Body of pancreas (tissue), 4 donors: ENCODE measurements around the gene TARS2. TPM values are rescaled to one million over a fixed set of nuclear protein-coding genes. Genes with fewer than 3 reads are reported as not detected.

ENCODE experiments used
- ATAC-seq: fragments of 150-250 bp; one replicate; pipeline ENCODE4 v1.9.1; 2016
- DNase-seq, 4 donors: peaks; one replicate each; pipeline ENCODE4 v3.0.0-alpha.2; 2019
- H3K27ac ChIP-seq, 4 donors: fragments of 200-600 bp; sonication (generic); 1 replicate in 3 of 4; 2 replicates in 1 of 4; pipeline versions ENCODE4 v1.5.1 to v1.6.1; 2016 to 2019; ENCODE audit warnings: mild to moderate bottlenecking in 1 of 4, mixed read lengths in 1 of 4, moderate library complexity in 1 of 4
- H3K27me3 ChIP-seq, 2 donors: fragments of 200-600 bp; sonication (generic); one replicate each; pipeline ENCODE4 v1.6.0; 2016; ENCODE audit warnings: mild to moderate bottlenecking in 1 of 2
- H3K36me3 ChIP-seq, 2 donors: fragments of 200-600 bp; sonication (generic); replicated peaks in 1 of 2; 2 replicates each; pipeline ENCODE4 v1.5.1; 2016; ENCODE audit warnings: low read depth in 2 of 2; ENCODE audit not compliant: insufficient read depth in 1 of 2
- H3K4me1 ChIP-seq: fragments of 200-600 bp; sonication (generic); one replicate; pipeline ENCODE4 v1.6.0; 2016
- H3K4me3 ChIP-seq, 2 donors: fragments of 200-600 bp; sonication (generic); 1 replicate in 1 of 2; 2 replicates in 1 of 2; pipeline ENCODE4 v1.5.1; 2016 to 2019
- H3K9me3 ChIP-seq, 3 donors: fragments of 200-600 bp; sonication (generic); 1 replicate in 2 of 3; 2 replicates in 1 of 3; pipeline ENCODE4 v1.5.1; 2016
- POLR2A ChIP-seq, 3 donors: fragments of 450-650 bp; IDR thresholded peaks; one replicate each; pipeline ENCODE4 v1.6.1; 2016; ENCODE audit warnings: antibody characterized with exemption in 3 of 3, mild to moderate bottlenecking in 2 of 3
- WGBS, 2 donors: methylation state at CpG; one replicate each; pipeline ENCODE4 v1.1.5; 2017; 5-methylcytosine and 5-hydroxymethylcytosine counted together
- intact Hi-C: fragments of 100-400 bp; cut with DNase I; formaldehyde crosslinking; loops from one replicate; pipeline ENCODE4 v1.15.1; 2023
- microRNA-seq, 2 donors: library from miRNA; unstranded; fragments of <30 nt; microRNA quantifications; one replicate each; pipeline ENCODE4, GENCODE V29; 2016; ENCODE audit warnings: borderline number of aligned reads in 2 of 2, borderline replicate concordance in 2 of 2
- small RNA-seq: library from RNA; depleted of rRNA; stranded (forward); fragments of <200 nt; gene quantifications from one replicate; pipeline ENCODE3, GENCODE V24; 2016
- total RNA-seq, 2 donors: library from RNA; depleted of rRNA; stranded (reverse); fragments of >200 nt; gene quantifications; one replicate each; pipeline ENCODE4 v1.1.0, GENCODE V29; 2016
- TF ChIP-seq, protein P1 (sequence below), 7 experiments: fragments of 450-650 bp in 4 of 7; fragments of 200-600 bp in 3 of 7; sonication (generic) in 3 of 7; IDR thresholded peaks; one replicate each; pipeline ENCODE4 v1.5.1; 2016 to 2019; ENCODE audit warnings: antibody characterized with exemption in 7 of 7

Gene TARS2
- total RNA-seq, 2 donors from 2014 or later: 4.3 to 7.0 TPM

DNA sequence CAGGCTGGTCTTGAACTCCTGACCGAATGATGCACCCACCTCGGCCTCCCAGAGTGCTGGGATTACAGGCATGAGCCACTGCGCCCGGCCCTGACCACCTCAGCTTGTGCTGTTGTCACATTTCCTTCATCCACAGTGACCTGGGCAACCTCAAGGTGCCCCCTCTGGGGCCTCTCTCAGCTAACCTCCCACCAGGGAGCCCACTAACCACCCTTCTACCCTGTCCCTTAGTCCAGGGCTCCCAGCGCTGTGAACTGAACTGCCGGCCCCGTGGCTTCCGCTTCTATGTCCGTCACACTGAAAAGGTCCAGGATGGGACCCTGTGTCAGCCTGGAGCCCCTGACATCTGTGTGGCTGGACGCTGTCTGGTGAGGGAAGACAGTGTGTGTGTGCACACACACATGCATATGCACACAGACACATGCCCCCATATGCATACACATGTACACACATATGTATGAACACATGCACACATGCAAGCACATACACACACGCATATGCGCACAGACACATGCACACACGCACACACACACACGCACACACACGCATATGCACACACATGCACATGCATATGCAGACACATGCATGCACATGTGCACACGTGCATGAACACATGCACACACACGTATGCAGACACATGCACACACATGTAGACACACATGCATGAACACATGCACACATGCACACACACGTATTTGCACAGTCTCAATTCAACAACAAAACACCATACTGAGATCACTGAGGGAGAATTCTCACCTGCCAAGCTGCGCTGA is 68.2 kb downstream of the TARS2 start:
- Histone ChIP-seq H3K27me3 (no peaks in the 10 kb centered on the region), H3K27ac (no peak overlapping the region), H3K4me3 (no peak overlapping the region), H3K36me3 (no peaks in the 10 kb centered on the region), H3K4me1 (peaks cover 32% of the 10 kb centered on the region), H3K9me3 (no peaks in the 10 kb centered on the region)
- no peak for ATAC-seq
- DNase-seq: no peak
- no peak for TF ChIP-seq POLR2A (IDR thresholded peaks at IDR 0.05)
- TF ChIP-seq, protein P1, sequence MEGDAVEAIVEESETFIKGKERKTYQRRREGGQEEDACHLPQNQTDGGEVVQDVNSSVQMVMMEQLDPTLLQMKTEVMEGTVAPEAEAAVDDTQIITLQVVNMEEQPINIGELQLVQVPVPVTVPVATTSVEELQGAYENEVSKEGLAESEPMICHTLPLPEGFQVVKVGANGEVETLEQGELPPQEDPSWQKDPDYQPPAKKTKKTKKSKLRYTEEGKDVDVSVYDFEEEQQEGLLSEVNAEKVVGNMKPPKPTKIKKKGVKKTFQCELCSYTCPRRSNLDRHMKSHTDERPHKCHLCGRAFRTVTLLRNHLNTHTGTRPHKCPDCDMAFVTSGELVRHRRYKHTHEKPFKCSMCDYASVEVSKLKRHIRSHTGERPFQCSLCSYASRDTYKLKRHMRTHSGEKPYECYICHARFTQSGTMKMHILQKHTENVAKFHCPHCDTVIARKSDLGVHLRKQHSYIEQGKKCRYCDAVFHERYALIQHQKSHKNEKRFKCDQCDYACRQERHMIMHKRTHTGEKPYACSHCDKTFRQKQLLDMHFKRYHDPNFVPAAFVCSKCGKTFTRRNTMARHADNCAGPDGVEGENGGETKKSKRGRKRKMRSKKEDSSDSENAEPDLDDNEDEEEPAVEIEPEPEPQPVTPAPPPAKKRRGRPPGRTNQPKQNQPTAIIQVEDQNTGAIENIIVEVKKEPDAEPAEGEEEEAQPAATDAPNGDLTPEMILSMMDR (IDR thresholded peaks at IDR 0.05): no peak
- intact Hi-C loops: loop anchor here (10.0 kb wide), 1 partner anchor 91 kb away; no protein-coding TSS in a partner anchor
- 84 to 87% methylated on average over 16 to 19 of the region's 19 CpGs for WGBS, 2 donors

DNA sequence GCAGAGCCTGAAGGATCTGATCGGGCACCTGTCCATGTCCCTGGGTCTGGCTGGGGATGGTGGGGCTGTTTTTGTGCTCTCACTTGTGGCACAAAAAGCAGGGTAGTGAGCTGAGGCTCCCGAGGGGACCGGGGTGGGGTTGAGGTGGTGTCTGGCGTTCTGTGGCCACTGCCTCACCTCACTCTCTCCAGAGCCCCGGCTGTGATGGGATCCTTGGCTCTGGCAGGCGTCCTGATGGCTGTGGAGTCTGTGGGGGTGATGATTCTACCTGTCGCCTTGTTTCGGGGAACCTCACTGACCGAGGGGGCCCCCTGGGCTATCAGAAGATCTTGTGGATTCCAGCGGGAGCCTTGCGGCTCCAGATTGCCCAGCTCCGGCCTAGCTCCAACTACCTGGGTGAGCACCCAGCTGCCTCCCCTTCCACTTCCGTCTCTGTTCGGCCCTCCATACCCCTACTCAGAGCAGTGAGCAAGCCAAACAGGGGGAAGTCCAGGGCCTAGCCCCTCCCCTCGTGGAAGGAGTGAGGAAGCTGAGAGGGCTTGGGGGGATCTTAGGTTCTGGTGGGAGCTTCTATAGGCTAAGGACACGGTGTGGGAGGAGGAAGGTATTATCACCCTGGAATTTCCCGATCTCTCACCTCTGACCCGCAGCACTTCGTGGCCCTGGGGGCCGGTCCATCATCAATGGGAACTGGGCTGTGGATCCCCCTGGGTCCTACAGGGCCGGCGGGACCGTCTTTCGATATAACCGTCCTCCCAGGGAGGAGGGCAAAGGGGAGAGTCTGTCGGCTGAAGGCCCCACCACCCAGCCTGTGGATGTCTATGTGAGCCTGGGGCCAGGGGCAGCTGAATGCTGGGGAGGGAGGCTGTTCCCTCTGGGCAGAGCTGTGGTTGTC is 69.0 kb downstream of the TARS2 start:
- intact Hi-C loops: loop anchor here (10.0 kb wide), 1 partner anchor 91 kb away; no protein-coding TSS in a partner anchor
- Histone ChIP-seq H3K27ac (no peak overlapping the region), H3K27me3 (no peaks in the 10 kb centered on the region), H3K4me1 (peaks cover 37% of the 10 kb centered on the region), H3K36me3 (no peaks in the 10 kb centered on the region), H3K9me3 (no peaks in the 10 kb centered on the region), H3K4me3 (no peak overlapping the region)
- WGBS, 2 donors: 82 to 83% methylated on average over 19 to 26 of the region's 26 CpGs
- no peak for DNase-seq
- TF ChIP-seq, protein P1 (IDR thresholded peaks at IDR 0.05): no peak
- TF ChIP-seq POLR2A (IDR thresholded peaks at IDR 0.05): no peak
- ATAC-seq: no peak

DNA sequence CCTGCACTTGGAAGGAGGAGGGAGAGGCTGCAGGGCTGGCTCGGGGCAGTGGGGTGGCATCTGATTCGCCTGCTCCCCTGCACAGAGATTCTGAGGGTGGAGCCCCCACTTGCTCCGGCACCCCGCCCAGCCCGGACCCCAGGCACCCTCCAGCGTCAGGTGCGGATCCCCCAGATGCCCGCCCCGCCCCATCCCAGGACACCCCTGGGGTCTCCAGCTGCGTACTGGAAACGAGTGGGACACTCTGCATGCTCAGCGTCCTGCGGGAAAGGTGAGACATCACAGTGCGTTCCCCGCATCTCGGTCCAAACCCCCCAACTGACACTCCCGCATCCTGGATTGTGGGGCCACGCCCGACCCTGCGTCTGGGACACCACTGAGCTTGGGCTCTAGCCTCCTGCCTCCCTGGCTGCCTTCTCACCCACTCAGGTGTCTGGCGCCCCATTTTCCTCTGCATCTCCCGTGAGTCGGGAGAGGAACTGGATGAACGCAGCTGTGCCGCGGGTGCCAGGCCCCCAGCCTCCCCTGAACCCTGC is 69.9 kb downstream of the TARS2 start:
- Histone ChIP-seq H3K4me1 (peaks cover 38% of the 10 kb centered on the region), H3K9me3 (no peaks in the 10 kb centered on the region), H3K27me3 (no peaks in the 10 kb centered on the region), H3K27ac (no peak overlapping the region), H3K4me3 (no peak overlapping the region), H3K36me3 (no peaks in the 10 kb centered on the region)
- DNase-seq (no peak), ATAC-seq (no peak)
- intact Hi-C loops: loop anchor here (10.0 kb wide), 1 partner anchor 92 kb away; no protein-coding TSS in a partner anchor
- 90% methylated on average over 11 to 20 of the region's 26 CpGs for WGBS, 2 donors
- no peak for TF ChIP-seq POLR2A (IDR thresholded peaks at IDR 0.05)
- TF ChIP-seq, protein P1 (IDR thresholded peaks at IDR 0.05): no peak

Small RNA genes within 50 kb of the gene (microRNA-seq; reads per million reads assigned to microRNA genes)
- gene MIR4257 (0 reads per million in 2 donors), gene MIR6878 (0 reads per million in 2 donors)

Small RNA genes within 50 kb of the gene (small RNA-seq; reads per million reads assigned to genes)
- not detected for gene MIR4257

Other genes with a start within 250 kb of the TARS2 start
- gene CA14, start 229.6 kb upstream of the TARS2 start, total RNA-seq: not detected
- 10 to 100 TPM; 33.0 to 56.6 TPM for gene APH1A, start 218.4 kb upstream of the TARS2 start, total RNA-seq
- gene C1orf54, start 214.6 kb upstream of the TARS2 start, total RNA-seq: 1 to 10 TPM in 1 of 2 donors, not detected in 1; 8.6 TPM
- gene CIART, start 204.9 kb upstream of the TARS2 start, total RNA-seq: 1 to 10 TPM in 1 of 2 donors, under 1 TPM in 1; 0.66 to 1.3 TPM
- gene MRPS21, start 193.6 kb upstream of the TARS2 start, total RNA-seq: 10 to 100 TPM; 17.9 to 23.4 TPM
- gene PRPF3, start 165.9 kb upstream of the TARS2 start, total RNA-seq: 10 to 100 TPM; 36.8 to 74.8 TPM
- gene RPRD2, start 123.3 kb upstream of the TARS2 start, total RNA-seq: 10 to 100 TPM; 13.2 to 17.1 TPM
- gene ECM1, start 20.7 kb downstream of the TARS2 start, total RNA-seq: 1 to 10 TPM; 1.3 to 2.1 TPM
- gene FALEC, start 28.3 kb downstream of the TARS2 start, total RNA-seq: not detected
- 1 to 10 TPM; 4.7 to 7.6 TPM for gene ADAMTSL4, start 62.0 kb downstream of the TARS2 start, total RNA-seq
- 100 to 1,000 TPM; 211 to 223 TPM for gene MCL1, start 92.2 kb downstream of the TARS2 start, total RNA-seq
- gene ENSA, start 142.2 kb downstream of the TARS2 start, total RNA-seq: 100 to 1,000 TPM in 1 of 2 donors, 10 to 100 TPM in 1; 64.6 to 203 TPM
- gene GOLPH3L, start 209.7 kb downstream of the TARS2 start, total RNA-seq: 10 to 100 TPM; 14.5 to 14.8 TPM
- not detected for gene HORMAD1, start 233.5 kb downstream of the TARS2 start, total RNA-seq